Gastroesophageal sphincter (tissue), 4 donors: ENCODE data around the gene PPFIA1. TPM values are rescaled to one million over a fixed set of nuclear protein-coding genes. Genes with fewer than 3 reads are reported as not detected.

Experiments
- ATAC-seq: fragments of 150-250 bp; one replicate; pipeline ENCODE4 v1.9.1; 2016; ENCODE audit warnings: mild to moderate bottlenecking, moderate library complexity
- H3K27ac ChIP-seq, 4 donors: fragments of 200-600 bp; sonication (generic) in 3 of 4; 1 replicate in 3 of 4; 2 replicates in 1 of 4; pipeline ENCODE4 v1.5.1; 2016 to 2019
- H3K27me3 ChIP-seq: fragments of 200-600 bp; sonication (generic); one replicate; pipeline ENCODE4 v1.5.1; 2019
- H3K36me3 ChIP-seq, 2 donors: fragments of 200-600 bp; sonication (generic); one replicate each; pipeline ENCODE4 v1.5.1; 2019; ENCODE audit warnings: control low read depth in 1 of 2
- H3K4me1 ChIP-seq, 3 donors: fragments of 200-600 bp; sonication (generic); 1 replicate in 2 of 3; 2 replicates in 1 of 3; pipeline ENCODE4 v1.5.1; 2016 to 2019; ENCODE audit warnings: control low read depth in 2 of 3
- H3K4me3 ChIP-seq, 2 donors: fragments of 200-600 bp; sonication (generic); one replicate each; pipeline ENCODE4 v1.5.1; 2019; ENCODE audit warnings: mild to moderate bottlenecking in 1 of 2, moderate library complexity in 1 of 2
- H3K9me3 ChIP-seq, 3 donors: fragments of 200-600 bp; sonication (generic); one replicate each; pipeline ENCODE4 v1.5.1; 2017 to 2019; ENCODE audit warnings: control low read depth in 2 of 3
- CTCF ChIP-seq, 4 experiments: fragments of 200-600 bp in 2 of 4; fragments of 450-650 bp in 2 of 4; sonication (generic) in 1 of 4; IDR thresholded peaks; one replicate each; pipeline ENCODE4 v1.5.1; 2017 to 2019; ENCODE audit warnings: antibody characterized with exemption in 4 of 4, mild to moderate bottlenecking in 2 of 4, moderate library complexity in 2 of 4
- EP300 ChIP-seq: sonication (generic); formaldehyde crosslinking; IDR thresholded peaks from one replicate; pipeline ENCODE4 v1.6.1; 2017; ENCODE audit warnings: antibody characterized with exemption, mild to moderate bottlenecking
- POLR2A ChIP-seq, 2 donors: fragments of 450-650 bp; IDR thresholded peaks; one replicate each; pipeline ENCODE4 v1.6.1; 2017; ENCODE audit warnings: antibody characterized with exemption in 2 of 2, mild to moderate bottlenecking in 2 of 2, moderate library complexity in 1 of 2
- POLR2AphosphoS5 ChIP-seq: sonication (generic); formaldehyde crosslinking; IDR thresholded peaks from one replicate; pipeline ENCODE4 v1.6.1; 2017; ENCODE audit warnings: antibody characterized with exemption
- WGBS, 2 donors: methylation state at CpG; one replicate each; pipeline ENCODE4 v1.1.5; 2018; ENCODE audit warnings: low coverage in 1 of 2; 5-methylcytosine and 5-hydroxymethylcytosine counted together
- total RNA-seq, 4 donors: library from RNA; depleted of rRNA; stranded (reverse); fragments of >200 nt; gene quantifications; one replicate each; pipeline ENCODE4 v1.1.0, GENCODE V29; 2016

PPFIA1 gene
- total RNA-seq, 4 donors from 2014 or later, result 54.3 to 68.8 (median 61.5) TPM

GRCh38 chr11:70343636-70344035 lies 73.1 kb downstream of the PPFIA1 start:
- Histone ChIP-seq H3K27ac (no peak overlapping the region), H3K4me1 (no peaks in the 10 kb centered on the region), H3K4me3 (no peak overlapping the region), H3K9me3 (no peaks in the 10 kb centered on the region), H3K27me3 (no peaks in the 10 kb centered on the region), H3K36me3 (peaks cover 0 to 89% of the 10 kb centered on the region in 2 donors)
- TF ChIP-seq POLR2AphosphoS5 (no peak), POLR2A (IDR thresholded peaks at IDR 0.05) (no peak), EP300 (no peak), CTCF (IDR thresholded peaks at IDR 0.05) (no peak)
- no peak for ATAC-seq
- WGBS, 2 donors, result 80 to 100% methylated on average over 2 to 3 of the region's 11 CpGs

- Histone ChIP-seq H3K27ac (no peak overlapping the region), H3K27me3 (no peaks in the 10 kb centered on the region), H3K36me3 (peaks cover 0 to 84% of the 10 kb centered on the region in 2 donors), H3K4me1 (no peaks in the 10 kb centered on the region), H3K9me3 (no peaks in the 10 kb centered on the region), H3K4me3 (no peak overlapping the region)
- no peak for ATAC-seq
- no peak for TF ChIP-seq POLR2A (IDR thresholded peaks at IDR 0.05)
- WGBS, 2 donors, result 83 to 85% methylated on average over 12 of the region's 12 CpGs
These were observed 77.7 kb downstream of the PPFIA1 start for GRCh38 chr11:70348191-70348590.

- no peak for ATAC-seq
- Histone ChIP-seq H3K36me3 (peaks cover 0 to 81% of the 10 kb centered on the region in 2 donors), H3K27ac (no peak overlapping the region), H3K4me3 (no peak overlapping the region), H3K9me3 (no peaks in the 10 kb centered on the region), H3K27me3 (no peaks in the 10 kb centered on the region), H3K4me1 (no peaks in the 10 kb centered on the region)
- WGBS, 2 donors, result 80 to 100% methylated on average over 1 of the region's 1 CpG
- no peak for TF ChIP-seq POLR2A (IDR thresholded peaks at IDR 0.05)
- no peak for TF ChIP-seq CTCF (IDR thresholded peaks at IDR 0.05)
- TF ChIP-seq POLR2AphosphoS5, result no peak
These were observed 78.1 kb downstream of the PPFIA1 start for GRCh38 chr11:70348608-70349007.

- no peaks in the 10 kb centered on the region for H3K9me3 ChIP-seq
- ATAC-seq, result no peak
- no peaks in the 10 kb centered on the region for H3K27me3 ChIP-seq
- no peak overlapping the region for H3K27ac ChIP-seq
- H3K4me1 ChIP-seq, result no peaks in the 10 kb centered on the region
- TF ChIP-seq EP300, result no peak
- no peak for TF ChIP-seq CTCF (IDR thresholded peaks at IDR 0.05)
- TF ChIP-seq POLR2AphosphoS5, result no peak
- H3K4me3 ChIP-seq, result no peak overlapping the region
- H3K36me3 ChIP-seq, result peaks cover 0 to 83% of the 10 kb centered on the region in 2 donors
- 78 to 100% methylated on average over 1 to 3 of the region's 3 CpGs for WGBS, 2 donors
These were observed 81.2 kb downstream of the PPFIA1 start for GRCh38 chr11:70351646-70352045.

GRCh38 chr11:70352100-70352499 lies 81.6 kb downstream of the PPFIA1 start:
- peaks cover 0 to 84% of the 10 kb centered on the region in 2 donors for H3K36me3 ChIP-seq
- WGBS, 2 donors, result 67 to 100% methylated on average over 1 of the region's 1 CpG
- no peaks in the 10 kb centered on the region for H3K27me3 ChIP-seq
- H3K4me1 ChIP-seq, result no peaks in the 10 kb centered on the region
- no peaks in the 10 kb centered on the region for H3K9me3 ChIP-seq
- H3K27ac ChIP-seq, result no peak overlapping the region
- no peak for TF ChIP-seq CTCF (IDR thresholded peaks at IDR 0.05)
- H3K4me3 ChIP-seq, result no peak overlapping the region
- no peak for ATAC-seq

GRCh38 chr11:70352601-70353000 lies 82.1 kb downstream of the PPFIA1 start:
- no peak overlapping the region for H3K27ac ChIP-seq
- TF ChIP-seq EP300 (no peak), POLR2AphosphoS5 (no peak), POLR2A (IDR thresholded peaks at IDR 0.05) (no peak), CTCF (IDR thresholded peaks at IDR 0.05) (no peak)
- H3K36me3 ChIP-seq, result peaks cover 0 to 84% of the 10 kb centered on the region in 2 donors
- no peak for ATAC-seq
- H3K4me3 ChIP-seq, result no peak overlapping the region
- H3K4me1 ChIP-seq, result no peaks in the 10 kb centered on the region
- WGBS, 2 donors, result 90 to 96% methylated on average over 3 to 6 of the region's 19 CpGs
- no peaks in the 10 kb centered on the region for H3K9me3 ChIP-seq
- H3K27me3 ChIP-seq, result no peaks in the 10 kb centered on the region
